GM18508 (cell line): ENCODE measurements around the gene C1QTNF8.

Experiments
- ATAC-seq: cut with Tn5 transposase; IDR thresholded peaks from one replicate; pipeline ENCODE4 v1.9.1; 2021; ENCODE audit warnings: moderate number of reproducible peaks; ENCODE audit not compliant: insufficient read depth, unreplicated experiment

C1QTNF8 gene

GRCh38 chr16:1049113-1049975, 46.7 kb downstream of the C1QTNF8 start:
- ATAC-seq, result no peak

DNA sequence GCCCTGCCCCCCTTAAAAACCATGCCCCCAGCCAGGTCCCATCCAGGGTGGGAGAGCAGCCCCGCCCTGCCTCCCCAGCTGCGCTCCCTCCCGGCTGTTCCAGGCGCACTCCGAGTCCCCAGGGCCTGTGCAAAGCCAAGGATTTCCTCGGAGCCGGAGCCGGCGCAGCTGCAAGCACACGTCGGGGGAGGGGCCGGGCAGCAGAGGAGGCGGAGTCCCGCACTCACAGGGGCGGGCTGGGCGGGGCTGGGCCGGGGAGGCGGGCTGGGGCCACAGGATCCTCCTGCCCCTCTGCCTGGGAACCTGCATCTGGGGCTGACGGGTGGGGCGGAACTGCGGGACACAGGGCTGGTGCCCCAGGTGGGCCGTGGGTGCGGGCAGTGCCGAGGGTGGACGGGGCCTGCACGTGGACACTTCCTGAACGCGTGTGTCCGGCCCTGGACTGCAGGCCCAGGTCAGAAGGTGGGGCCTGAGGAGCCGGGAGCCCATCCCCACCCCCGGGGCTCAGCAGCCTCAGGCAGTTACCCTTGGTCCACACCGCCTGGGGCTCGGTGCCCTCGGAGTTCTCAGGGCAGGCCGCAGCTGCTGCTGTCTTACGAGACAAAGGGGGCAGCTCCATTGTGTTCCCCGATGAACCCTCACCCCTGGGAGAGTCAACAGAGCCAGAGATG, 47.5 kb downstream of the C1QTNF8 start:
- no peak for ATAC-seq

DNA sequence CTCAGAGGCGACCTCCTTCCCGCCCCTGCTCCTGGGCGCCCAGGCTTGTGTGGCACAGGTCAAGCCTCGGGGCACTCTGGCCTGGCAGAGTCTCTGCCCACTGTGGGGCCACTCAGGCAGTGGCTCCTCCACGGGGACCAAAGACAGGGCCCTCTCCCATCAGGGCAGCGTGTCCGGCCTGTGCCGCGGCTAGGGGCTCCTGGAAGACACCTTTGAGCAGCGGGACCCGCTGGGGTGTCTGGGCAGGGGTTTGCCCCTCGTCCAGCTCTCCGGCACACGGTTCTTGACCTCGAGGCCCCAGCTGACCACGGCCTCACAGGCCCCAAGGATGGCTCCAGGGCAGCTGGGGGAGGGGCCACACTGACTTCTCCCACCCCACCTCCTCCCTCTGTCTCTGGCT, 48.2 kb downstream of the C1QTNF8 start:
- no peak for ATAC-seq

- no peak for ATAC-seq
Observed at GRCh38 chr16:1047123-1047522, 48.9 kb downstream of the C1QTNF8 start.

DNA sequence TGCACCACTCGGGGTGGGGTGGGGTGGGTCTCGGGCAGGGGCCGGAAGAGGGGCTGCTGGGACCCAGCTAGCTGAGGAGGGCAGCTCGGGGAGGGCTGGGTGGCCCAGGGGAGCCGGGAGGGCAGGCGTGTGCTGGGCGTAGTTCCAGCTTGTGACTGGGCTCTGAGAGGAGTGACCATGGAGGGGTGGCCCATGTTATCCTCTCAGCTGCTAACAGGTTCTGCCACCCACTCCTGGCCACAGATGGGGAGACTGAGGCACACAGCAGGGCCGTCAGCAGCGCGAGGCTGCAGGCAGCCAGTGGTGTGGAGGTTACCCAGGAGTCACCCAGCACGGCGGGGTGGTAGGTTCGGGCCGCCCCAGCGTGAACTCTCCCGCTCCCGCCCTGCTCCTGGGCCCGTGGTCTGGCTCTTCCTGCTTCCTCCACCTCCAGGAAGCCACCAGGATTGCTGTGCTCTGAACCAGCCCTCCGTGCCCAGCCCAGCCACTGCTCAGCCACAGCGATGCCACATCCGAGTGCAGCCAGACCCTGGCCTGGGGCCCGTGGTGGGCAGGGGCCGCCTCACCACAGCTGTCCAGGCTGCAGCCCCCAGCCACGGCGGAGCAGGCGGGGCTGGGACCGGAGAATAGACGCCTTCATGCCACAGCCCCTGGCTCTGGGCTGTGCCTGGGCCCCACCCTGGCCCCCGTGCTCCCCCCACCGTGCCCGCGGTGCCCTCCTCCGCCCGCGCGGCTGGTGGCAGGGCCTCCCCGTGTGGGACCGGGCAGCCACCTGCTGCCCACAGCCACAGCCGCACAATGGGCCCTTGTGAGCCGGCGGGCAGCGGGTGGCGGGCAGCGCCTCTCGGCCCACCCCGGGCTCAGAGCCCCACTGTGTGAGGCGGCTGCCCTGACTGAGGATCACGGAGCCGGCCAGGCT, 49.8 kb downstream of the C1QTNF8 start:
- no peak for ATAC-seq

GRCh38 chr16:1045310-1045992, 50.6 kb downstream of the C1QTNF8 start:
- no peak for ATAC-seq

DNA sequence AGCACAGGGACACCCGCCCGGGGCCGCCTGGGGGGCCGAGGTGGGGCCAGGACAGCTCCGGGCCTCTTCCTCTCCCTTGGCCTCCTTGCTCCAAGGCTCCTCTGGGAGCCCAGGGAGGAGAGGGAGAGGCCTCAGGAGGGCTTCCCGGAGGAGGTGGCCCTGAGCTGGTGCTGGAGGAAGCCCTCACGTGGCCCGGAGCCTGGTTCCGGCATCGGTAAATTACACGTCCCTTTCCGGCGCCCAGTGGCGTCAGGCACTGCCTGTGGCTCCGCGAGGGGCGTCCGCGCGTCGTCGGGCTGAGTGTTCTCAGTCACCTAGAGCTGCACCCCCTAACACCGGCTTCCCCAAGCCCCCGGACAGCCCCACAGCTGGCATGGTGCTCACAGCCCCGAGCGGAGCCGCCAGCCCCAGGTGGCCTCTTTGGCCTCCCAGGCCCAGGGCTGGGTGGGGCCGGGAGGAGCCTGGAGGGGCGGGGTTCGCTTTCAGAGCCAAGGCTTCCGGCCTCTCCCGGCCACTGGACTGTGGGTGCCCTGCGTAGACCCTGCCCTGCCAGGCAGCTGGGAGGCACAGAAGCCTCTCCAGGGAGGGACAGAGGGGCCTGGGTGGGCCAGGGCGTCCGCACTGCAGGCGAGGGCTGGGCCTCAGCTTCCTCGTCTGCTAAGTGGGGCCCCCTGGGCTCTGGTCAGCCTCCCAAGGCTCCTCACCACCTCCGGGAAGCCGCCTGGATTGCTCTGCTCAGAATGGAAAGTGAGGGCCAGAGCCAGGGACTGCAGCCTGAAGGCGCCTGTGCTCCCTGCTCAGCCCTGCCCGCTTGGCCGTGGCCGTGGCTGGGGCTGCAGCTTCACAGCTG, 51.4 kb downstream of the C1QTNF8 start:
- ATAC-seq, result no peak

- no peak for ATAC-seq
Observed at GRCh38 chr16:1043881-1044451, 52.1 kb downstream of the C1QTNF8 start.

DNA sequence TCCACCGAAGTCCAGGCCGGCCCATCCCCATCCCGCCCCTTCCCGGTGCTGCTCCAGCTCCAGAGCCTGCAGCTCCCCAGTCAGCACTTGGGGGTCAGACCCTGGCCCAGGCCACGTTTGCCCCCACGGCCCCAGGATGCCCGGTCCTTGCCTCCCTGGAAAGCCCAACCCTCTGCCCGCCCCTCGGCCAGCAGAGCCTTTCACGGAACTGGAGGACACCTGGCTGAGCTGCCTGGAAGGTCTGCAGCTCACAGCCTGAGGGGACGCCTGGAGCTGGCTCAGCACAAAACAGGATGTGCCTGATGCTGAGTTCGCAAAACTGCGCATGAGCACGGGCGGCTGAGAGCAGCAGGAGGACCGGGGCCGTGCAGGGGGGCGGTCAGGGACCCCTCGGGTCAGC, 53.2 kb downstream of the C1QTNF8 start:
- no peak for ATAC-seq

DNA sequence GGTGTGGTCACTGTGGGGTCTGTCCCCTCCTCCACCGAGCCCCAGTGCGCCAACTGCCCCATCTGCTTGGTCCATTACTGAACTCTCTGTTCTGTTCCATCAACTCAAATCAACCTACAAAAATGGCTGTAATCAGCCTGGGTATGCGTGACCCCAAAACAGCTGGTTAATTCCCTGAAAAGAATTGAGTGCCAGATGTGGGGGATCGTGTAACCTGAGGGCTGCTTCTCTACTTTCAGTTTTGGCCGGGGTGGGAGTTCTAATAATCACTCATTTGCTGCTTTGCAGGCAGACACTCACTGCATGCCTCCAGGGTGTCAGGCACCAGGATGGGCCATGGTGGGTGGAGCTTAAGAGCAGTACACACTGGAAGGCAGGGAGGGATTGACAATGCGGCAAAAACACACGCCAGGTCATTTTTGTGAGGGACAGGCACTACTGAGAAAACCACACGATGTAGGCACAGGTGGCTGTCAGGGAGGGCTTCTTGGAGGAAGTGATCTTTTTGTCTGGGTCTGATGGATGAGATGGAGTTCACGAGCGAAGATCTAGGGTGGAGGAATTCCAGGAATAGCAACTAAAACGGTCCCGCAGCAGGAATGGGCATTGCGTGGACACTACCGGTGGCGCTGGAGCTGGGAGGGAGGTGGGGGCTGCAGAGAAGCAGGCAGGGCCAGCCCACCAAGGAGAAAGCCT, 53.8 kb downstream of the C1QTNF8 start:
- ATAC-seq, result no peak

- no peak for ATAC-seq
Observed at GRCh38 chr16:1040346-1040745, 55.7 kb downstream of the C1QTNF8 start.

GRCh38 chr16:1039762-1040161, 56.3 kb downstream of the C1QTNF8 start:
- ATAC-seq, result no peak

GRCh38 chr16:1038932-1039331, 57.1 kb downstream of the C1QTNF8 start:
- no peak for ATAC-seq
